HepG2 (cell line): ENCODE measurements around the gene FAM193A. TPM values are rescaled to one million over a fixed set of nuclear protein-coding genes. Genes with fewer than 3 reads are reported as not detected.
A peak's percentile ranks its signal among the peaks of the same experiment; 100 is the strongest.

Experiments
- CENPT ChIP-seq: sonication (generic); formaldehyde crosslinking; IDR thresholded peaks from 2 replicates; pipeline ENCODE4 v1.8.0; 2022; ENCODE audit warnings: low read depth, mild to moderate bottlenecking, moderate library complexity, missing genetic modification reagents
- GATAD2A ChIP-seq: IDR thresholded peaks from 2 replicates; pipeline ENCODE4 v1.6.1; 2016
- KAT7 ChIP-seq: IDR thresholded peaks from 2 replicates; pipeline ENCODE4 v1.6.1; 2018; ENCODE audit warnings: borderline replicate concordance, missing compliant biosample characterization
- MEF2D ChIP-seq: sonication (generic); formaldehyde crosslinking; IDR thresholded peaks from 2 replicates; pipeline ENCODE4 v1.5.1; 2020; ENCODE audit warnings: mild to moderate bottlenecking, missing genetic modification reagents
- MTF2 ChIP-seq: sonication (generic); formaldehyde crosslinking; IDR thresholded peaks from 2 replicates; pipeline ENCODE4 v1.5.0; 2020; ENCODE audit warnings: missing genetic modification reagents, borderline replicate concordance
- NFE2L1 ChIP-seq: sonication (generic); formaldehyde crosslinking; IDR thresholded peaks from 2 replicates; pipeline ENCODE4 v1.4.0; 2020; ENCODE audit warnings: missing genetic modification reagents, mild to moderate bottlenecking, borderline replicate concordance
- ONECUT2 ChIP-seq: sonication (generic); formaldehyde crosslinking; IDR thresholded peaks from 2 replicates; pipeline ENCODE4 v1.4.0; 2020; ENCODE audit warnings: missing genetic modification reagents
- SMARCC2 ChIP-seq: fragments of 450-650 bp; IDR thresholded peaks from 2 replicates; pipeline ENCODE4 v1.6.1; 2017; ENCODE audit warnings: antibody characterized with exemption, mild to moderate bottlenecking
- SOX6 ChIP-seq, 2 experiments: fragments of 450-650 bp in 1 of 2; sonication (generic) in 1 of 2; formaldehyde crosslinking in 1 of 2; IDR thresholded peaks; 2 replicates each; pipeline versions ENCODE4 v1.4.0 to v1.6.1; 2017 to 2020; ENCODE audit warnings: antibody characterized with exemption in 1 of 2, mild to moderate bottlenecking in 1 of 2, missing genetic modification reagents in 1 of 2
- YEATS4 ChIP-seq: sonication (generic); formaldehyde crosslinking; IDR thresholded peaks from 2 replicates; pipeline ENCODE4 v1.4.0; 2020; ENCODE audit warnings: missing genetic modification reagents, borderline replicate concordance
- ZFP36 ChIP-seq: fragments of 150-350 bp; IDR thresholded peaks from 2 replicates; pipeline ENCODE4 v1.6.1; 2018; ENCODE audit warnings: borderline replicate concordance, low read length, low read depth; ENCODE audit not compliant: partially characterized antibody
- ZFP36L2 ChIP-seq: sonication (generic); formaldehyde crosslinking; IDR thresholded peaks from 2 replicates; pipeline ENCODE4 v1.4.0; 2020; ENCODE audit warnings: missing genetic modification reagents
- ZFP91 ChIP-seq: sonication (generic); formaldehyde crosslinking; IDR thresholded peaks from 2 replicates; pipeline ENCODE4 v1.9.0; 2022; ENCODE audit warnings: missing genetic modification reagents, mild to moderate bottlenecking, borderline replicate concordance
- ZKSCAN5 ChIP-seq: sonication (generic); formaldehyde crosslinking; IDR thresholded peaks from 2 replicates; pipeline ENCODE4 v1.5.1; 2020; ENCODE audit warnings: mild to moderate bottlenecking, missing genetic modification reagents
- ZNF446 ChIP-seq: sonication (generic); formaldehyde crosslinking; IDR thresholded peaks from 2 replicates; pipeline ENCODE4 v1.5.0; 2020; ENCODE audit warnings: mild to moderate bottlenecking, missing genetic modification reagents
- ZNF513 ChIP-seq: sonication (generic); formaldehyde crosslinking; conservative IDR thresholded peaks from 2 replicates; pipeline ENCODE4 v1.5.0; 2020; ENCODE audit warnings: missing genetic modification reagents
- ZNF543 ChIP-seq: sonication (generic); formaldehyde crosslinking; IDR thresholded peaks from 2 replicates; pipeline ENCODE4 v1.4.0; 2020; ENCODE audit warnings: mild to moderate bottlenecking, missing genetic modification reagents
- polyA plus RNA-seq, 8 experiments: library from polyadenylated mRNA; depleted of rRNA in 3 of 8; stranded (reverse) in 7 of 8; unstranded in 1 of 8; fragments of >200 nt; fragmentation: Illumina TruSeq in 4 of 8; extraction: Trizol in 4 of 8; gene quantifications; 2 replicates each; pipeline versions ENCODE4 v1.2.1 to v1.2.3, GENCODE V29; 2011 to 2016; ENCODE audit warnings: low read depth in 4 of 8, missing spikeins in 1 of 8, mixed read lengths in 1 of 8; ENCODE audit not compliant: insufficient read depth in 1 of 8
- total RNA-seq, 5 experiments: library from RNA; depleted of rRNA; stranded (reverse); fragments of >200 nt; fragmentation: Illumina TruSeq; extraction: Trizol; gene quantifications; 2 replicates each; pipeline ENCODE4 v1.2.3, GENCODE V29; 2016; ENCODE audit warnings: low read depth in 1 of 5
- TF ChIP-seq, protein P1 (sequence below): fragments of 450-650 bp; IDR thresholded peaks from 2 replicates; pipeline ENCODE4 v1.6.1; 2017
- TF ChIP-seq, protein P2 (sequence below): sonication (generic); formaldehyde crosslinking; IDR thresholded peaks from 2 replicates; pipeline ENCODE4 v1.4.0; 2020; ENCODE audit warnings: mild to moderate bottlenecking, low read depth, missing genetic modification reagents
- TF ChIP-seq, protein P3 (sequence below): sonication (generic); formaldehyde crosslinking; IDR thresholded peaks from 2 replicates; pipeline ENCODE4 v1.4.0; 2020; ENCODE audit warnings: mild to moderate bottlenecking, missing genetic modification reagents

The FAM193A gene
- total and polyA plus RNA-seq, 2 of the 13 experiments (the other 11 are each of a cell fraction or from before 2014, with no cell fraction given) = 5.7 to 8.7 TPM

- TF ChIP-seq ZFP91 (CRISPR knock-in tag) (no peak), KAT7 (CRISPR knock-in tag) (no peak), ZNF513 (CRISPR knock-in tag) (no peak), YEATS4 (peak; percentile 78), ONECUT2 (CRISPR knock-in tag) (no peak), MEF2D (CRISPR knock-in tag) (no peak), ZFP36L2 (CRISPR knock-in tag) (no peak), ZNF446 (CRISPR knock-in tag) (0 out of 2 replicates have a peak, but pooled peaks have one; percentile 11), GATAD2A (CRISPR knock-in tag) (no peak), NFE2L1 (CRISPR knock-in tag) (no peak), SMARCC2 (no peak), ZKSCAN5 (CRISPR knock-in tag) (no peak), CENPT (CRISPR knock-in tag) (peak; percentile 78; the same call in 1 of the 2 replicates), SOX6 (IDR thresholded peaks at IDR 0.05) (no peak), SOX6 (CRISPR knock-in tag; IDR thresholded peaks at IDR 0.05) (peak; percentile 11; the same call in 1 of the 2 replicates), ZFP36 (no peak), ZNF543 (0 out of 2 replicates have a peak, but pooled peaks have one; percentile 67), MTF2 (no peak)
- TF ChIP-seq, protein P1, sequence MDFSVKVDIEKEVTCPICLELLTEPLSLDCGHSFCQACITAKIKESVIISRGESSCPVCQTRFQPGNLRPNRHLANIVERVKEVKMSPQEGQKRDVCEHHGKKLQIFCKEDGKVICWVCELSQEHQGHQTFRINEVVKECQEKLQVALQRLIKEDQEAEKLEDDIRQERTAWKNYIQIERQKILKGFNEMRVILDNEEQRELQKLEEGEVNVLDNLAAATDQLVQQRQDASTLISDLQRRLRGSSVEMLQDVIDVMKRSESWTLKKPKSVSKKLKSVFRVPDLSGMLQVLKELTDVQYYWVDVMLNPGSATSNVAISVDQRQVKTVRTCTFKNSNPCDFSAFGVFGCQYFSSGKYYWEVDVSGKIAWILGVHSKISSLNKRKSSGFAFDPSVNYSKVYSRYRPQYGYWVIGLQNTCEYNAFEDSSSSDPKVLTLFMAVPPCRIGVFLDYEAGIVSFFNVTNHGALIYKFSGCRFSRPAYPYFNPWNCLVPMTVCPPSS = no peak
- TF ChIP-seq, protein P2, sequence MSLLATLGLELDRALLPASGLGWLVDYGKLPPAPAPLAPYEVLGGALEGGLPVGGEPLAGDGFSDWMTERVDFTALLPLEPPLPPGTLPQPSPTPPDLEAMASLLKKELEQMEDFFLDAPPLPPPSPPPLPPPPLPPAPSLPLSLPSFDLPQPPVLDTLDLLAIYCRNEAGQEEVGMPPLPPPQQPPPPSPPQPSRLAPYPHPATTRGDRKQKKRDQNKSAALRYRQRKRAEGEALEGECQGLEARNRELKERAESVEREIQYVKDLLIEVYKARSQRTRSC (CRISPR knock-in tag) = 0 out of 2 replicates have a peak, but pooled peaks have one; percentile 19
- TF ChIP-seq, protein P3, sequence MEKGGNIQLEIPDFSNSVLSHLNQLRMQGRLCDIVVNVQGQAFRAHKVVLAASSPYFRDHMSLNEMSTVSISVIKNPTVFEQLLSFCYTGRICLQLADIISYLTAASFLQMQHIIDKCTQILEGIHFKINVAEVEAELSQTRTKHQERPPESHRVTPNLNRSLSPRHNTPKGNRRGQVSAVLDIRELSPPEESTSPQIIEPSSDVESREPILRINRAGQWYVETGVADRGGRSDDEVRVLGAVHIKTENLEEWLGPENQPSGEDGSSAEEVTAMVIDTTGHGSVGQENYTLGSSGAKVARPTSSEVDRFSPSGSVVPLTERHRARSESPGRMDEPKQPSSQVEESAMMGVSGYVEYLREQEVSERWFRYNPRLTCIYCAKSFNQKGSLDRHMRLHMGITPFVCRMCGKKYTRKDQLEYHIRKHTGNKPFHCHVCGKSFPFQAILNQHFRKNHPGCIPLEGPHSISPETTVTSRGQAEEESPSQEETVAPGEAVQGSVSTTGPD (CRISPR knock-in tag) = no peak
Observed at GRCh38 chr4:2755821-2756690, 219.6 kb downstream of the FAM193A start, which contains the start of gene TNIP2 (continued).
